Measurements from ENCODE around the gene SLC24A4.

DNA sequence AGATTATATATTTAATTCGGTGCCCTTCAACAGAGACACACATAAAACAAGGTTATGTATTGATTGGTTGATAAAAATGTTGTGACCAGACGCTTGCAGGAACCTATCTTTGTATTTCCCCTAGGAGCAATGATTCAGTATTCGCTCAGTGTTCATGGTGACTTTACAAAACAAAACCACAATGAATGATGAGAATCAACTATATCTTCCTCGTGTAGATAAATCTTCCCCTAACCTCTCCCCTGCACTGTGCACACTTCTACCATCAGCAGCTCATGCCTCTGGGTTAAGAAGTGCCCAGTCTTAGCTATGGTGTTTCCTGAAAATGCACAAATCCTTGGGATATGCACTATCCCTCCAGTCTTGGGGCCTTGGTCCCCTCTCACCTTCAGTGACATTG is 206.9 kb downstream of the SLC24A4 start:
- TF ChIP-seq POLR2A (IDR thresholded peaks at IDR 0.05; ENCODE audit: low read length) (no peak), GATA1 (IDR thresholded peaks at IDR 0.05; ENCODE audit: low read depth, low read length) (no peak)
